ENCODE results near the gene CHFR.
"Not testable (repeated sequence)": the region's sequence is repeated elsewhere in the genome, so short reads cannot be mapped to it uniquely, and the experiment has no call there.

Gene CHFR

DNA sequence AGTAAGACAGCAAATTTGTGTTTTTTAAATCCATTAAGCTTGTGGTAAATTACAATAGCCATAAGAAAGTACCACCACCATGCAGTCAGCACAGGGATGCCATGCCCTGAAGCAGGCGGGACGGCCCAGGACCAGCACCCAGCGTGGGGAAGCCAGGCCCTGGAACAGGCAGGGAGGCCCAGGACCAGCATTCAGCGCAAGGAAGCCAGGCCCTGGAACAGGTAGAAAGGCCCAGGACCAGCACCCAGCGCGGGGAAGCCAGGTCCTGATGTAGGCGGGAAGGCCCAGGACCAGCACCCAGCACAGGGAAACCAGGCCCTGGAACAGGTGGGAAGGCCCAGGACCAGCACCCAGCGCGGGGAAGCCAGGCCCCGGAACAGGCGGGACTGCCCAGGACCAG is 13.2 kb downstream of the CHFR start:
- no peak for DNase-seq (ENCODE audit: low read depth in 2 of 3, low spot score in 1 of 3)

DNA sequence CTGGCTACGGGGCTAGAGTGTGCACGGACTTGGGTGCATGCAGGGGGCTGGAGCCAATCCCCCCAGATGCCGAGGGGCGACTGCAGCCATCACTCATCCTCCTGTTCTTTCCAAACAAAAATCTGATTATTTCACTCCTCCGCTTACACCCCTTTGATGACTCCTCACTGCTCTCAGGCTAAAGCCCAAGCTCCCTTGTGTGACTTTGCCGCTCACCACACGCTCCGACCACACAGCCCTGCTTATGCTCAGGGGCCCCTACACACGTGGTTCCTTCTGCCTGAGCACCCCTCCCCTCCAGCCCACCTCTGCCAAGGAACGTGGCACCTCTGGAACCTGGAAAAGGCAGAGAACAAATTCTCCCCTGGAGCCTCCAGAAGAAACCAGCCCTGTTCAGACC is 13.7 kb downstream of the CHFR start:
- no peak for DNase-seq (ENCODE audit: low read depth in 2 of 3, low spot score in 1 of 3)

- DNase-seq (ENCODE audit: low read depth in 2 of 3, low spot score in 1 of 3), result no peak
Measured at GRCh38 chr12:132872975-132873421, 14.4 kb downstream of the CHFR start.

DNA sequence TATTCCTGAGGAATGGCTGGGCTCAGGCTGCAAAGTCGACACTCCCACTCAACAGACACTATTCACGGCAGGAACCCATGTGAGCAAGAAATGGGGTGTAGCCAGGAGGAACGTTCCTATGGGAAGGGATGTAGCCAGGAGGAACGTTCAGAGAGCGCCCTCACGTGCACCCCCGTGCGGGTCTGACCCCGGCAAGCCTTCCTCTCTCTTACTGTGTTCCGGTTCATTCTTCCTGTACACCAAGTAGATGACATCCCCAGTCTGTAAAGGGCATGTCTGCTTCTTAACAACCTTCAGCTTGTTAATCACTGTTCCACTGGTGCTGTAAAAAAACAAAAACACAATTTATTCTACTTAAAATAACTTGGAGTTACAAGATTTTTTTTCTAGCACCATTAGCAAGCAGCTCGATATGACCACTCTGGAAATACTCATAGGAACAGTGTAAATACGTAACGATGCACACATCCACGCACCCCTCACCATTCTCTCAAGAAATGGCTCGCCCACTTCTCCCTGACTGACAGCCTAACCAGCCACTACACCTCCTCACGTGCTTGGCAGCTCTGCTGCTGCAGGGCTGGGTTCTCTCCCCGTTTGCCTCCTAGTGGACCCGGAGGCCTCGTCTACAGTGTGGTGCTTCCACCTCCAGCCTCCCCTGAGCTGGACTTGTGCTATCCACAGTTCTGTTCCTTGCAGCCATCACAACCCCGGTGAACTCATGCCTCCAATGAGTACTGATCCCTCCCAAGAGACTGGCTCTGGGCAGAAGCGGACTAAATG is 15.1 kb downstream of the CHFR start:
- no peak for DNase-seq (ENCODE audit: low read depth in 2 of 3, low spot score in 1 of 3)

GRCh38 chr12:132869551-132869950 is 17.9 kb downstream of the CHFR start:
- no peak for DNase-seq (ENCODE audit: low read depth in 2 of 3, low spot score in 1 of 3)

DNA sequence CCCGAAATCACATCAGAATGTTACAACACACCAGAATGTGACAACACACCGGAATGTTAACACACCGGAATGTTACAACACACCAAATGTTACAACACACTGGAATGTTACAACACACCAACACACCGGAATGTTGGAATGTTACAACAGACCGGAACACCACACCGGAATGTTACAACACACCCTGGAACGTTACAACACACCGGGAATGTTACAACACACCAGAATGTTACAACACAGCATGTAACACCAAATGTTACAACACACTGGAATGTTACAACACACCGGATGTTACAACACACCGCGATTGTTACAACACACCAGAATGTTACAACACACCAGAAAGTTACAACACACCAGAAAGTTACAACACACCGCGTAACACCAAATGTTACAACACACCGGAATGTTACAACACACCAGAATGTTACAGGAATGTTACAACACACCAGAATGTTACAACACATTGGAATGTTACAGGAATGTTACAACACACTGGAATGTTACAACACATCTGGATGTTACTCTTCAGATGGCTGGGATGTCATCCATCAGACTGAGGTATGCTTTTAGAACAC is 21.1 kb downstream of the CHFR start:
- no peak for DNase-seq (ENCODE audit: low read depth in 2 of 3, low spot score in 1 of 3)

DNA sequence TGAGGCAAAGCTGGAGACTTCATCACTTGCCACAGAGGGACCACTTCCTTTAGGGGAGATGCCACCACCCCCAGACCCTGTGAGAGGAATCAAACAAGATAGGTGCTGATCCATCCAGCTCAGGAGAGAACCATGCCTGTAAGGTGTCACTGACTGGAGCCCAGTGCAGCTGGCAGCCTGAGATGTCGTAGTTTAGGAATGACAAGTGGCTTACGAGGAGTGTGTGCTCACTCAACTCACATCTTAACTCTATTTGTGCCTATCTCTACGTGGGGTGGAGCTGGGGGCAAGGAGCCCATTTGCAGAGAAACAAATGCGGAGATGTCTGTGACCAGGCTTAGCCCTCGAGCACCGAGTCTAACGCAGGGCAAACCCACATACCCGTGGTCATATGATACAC is 25.8 kb downstream of the CHFR start:
- no peak for DNase-seq (ENCODE audit: low read depth in 2 of 3, low spot score in 1 of 3)

- no peak for DNase-seq (ENCODE audit: low read depth in 2 of 3, low spot score in 1 of 3)
Measured at GRCh38 chr12:132858718-132859266, 28.6 kb downstream of the CHFR start.

GRCh38 chr12:132857019-132857418 is 30.4 kb downstream of the CHFR start:
- DNase-seq (ENCODE audit: low read depth in 2 of 3, low spot score in 1 of 3), result not testable (repeated sequence)

DNA sequence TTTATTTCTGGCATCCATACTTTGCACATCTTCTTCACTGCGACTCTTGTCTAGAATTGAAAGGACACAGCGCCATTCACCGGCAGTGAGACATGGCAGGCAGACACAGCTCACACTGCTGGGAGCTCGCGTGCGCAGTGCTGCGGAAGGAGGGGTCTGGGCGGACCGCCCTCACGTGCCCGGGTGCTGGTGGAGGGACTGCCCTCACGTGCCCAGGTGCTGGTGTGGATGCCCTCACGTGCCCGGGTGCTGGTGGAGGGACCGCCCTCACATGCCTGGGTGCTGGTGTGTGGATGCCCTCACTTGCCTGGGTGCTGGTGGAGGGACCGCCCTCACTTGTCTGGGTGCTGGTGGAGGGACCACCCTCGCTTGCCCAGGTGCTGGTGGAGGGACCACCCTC is 30.8 kb downstream of the CHFR start:
- DNase-seq (ENCODE audit: low read depth in 2 of 3, low spot score in 1 of 3), result no peak

GRCh38 chr12:132855211-132855610 is 32.2 kb downstream of the CHFR start:
- not testable (repeated sequence) for DNase-seq (ENCODE audit: low read depth in 2 of 3, low spot score in 1 of 3)

GRCh38 chr12:132853285-132854092 is 33.9 kb downstream of the CHFR start:
- no peak for DNase-seq (ENCODE audit: low read depth in 2 of 3, low spot score in 1 of 3)

DNA sequence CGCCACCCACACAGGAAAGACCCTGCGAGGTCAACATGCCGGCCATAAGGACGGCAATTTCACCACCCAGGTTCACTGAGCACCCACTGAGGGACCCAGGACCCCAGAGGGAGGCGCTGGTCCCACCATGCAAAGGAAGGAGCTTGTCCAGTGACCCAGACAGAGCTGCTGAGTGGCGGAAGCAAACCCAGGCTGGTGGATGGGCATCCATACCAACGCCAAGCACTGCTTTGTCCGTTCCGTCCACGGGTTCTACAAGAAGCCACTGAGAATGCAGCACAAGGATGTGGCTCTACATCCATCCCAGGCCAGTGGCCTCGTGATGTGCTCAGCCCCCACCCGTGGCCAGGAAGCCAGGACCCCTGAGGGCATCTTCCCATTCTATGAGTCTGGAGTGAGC is 34.9 kb downstream of the CHFR start:
- no peak for DNase-seq (ENCODE audit: low read depth in 2 of 3, low spot score in 1 of 3)

DNA sequence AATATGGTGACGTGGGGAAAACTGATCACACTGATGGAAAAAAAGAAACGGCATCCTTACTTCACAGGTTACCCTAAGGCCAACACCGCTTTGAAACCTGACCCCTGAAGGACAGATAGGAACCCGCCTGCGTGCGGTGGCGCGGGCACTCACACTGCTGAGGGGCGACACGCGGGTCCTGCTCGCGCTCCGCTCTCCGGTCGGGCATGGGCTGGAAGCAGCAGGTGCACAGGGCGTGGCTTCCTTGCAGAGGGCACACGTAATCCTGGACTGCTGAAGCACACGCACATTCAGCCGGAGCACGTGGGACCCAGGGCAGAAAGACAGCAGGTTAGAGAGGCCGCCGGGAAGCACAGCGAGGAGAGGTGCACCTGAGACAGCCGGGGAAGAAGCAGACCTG is 35.9 kb downstream of the CHFR start:
- DNase-seq (ENCODE audit: low read depth in 2 of 3, low spot score in 1 of 3), result no peak

- DNase-seq (ENCODE audit: low read depth in 2 of 3, low spot score in 1 of 3), result no peak
Measured at GRCh38 chr12:132850291-132850690, 37.1 kb downstream of the CHFR start.

- no peak for DNase-seq (ENCODE audit: low read depth in 2 of 3, low spot score in 1 of 3)
Measured at GRCh38 chr12:132848521-132848920, 38.9 kb downstream of the CHFR start.

DNA sequence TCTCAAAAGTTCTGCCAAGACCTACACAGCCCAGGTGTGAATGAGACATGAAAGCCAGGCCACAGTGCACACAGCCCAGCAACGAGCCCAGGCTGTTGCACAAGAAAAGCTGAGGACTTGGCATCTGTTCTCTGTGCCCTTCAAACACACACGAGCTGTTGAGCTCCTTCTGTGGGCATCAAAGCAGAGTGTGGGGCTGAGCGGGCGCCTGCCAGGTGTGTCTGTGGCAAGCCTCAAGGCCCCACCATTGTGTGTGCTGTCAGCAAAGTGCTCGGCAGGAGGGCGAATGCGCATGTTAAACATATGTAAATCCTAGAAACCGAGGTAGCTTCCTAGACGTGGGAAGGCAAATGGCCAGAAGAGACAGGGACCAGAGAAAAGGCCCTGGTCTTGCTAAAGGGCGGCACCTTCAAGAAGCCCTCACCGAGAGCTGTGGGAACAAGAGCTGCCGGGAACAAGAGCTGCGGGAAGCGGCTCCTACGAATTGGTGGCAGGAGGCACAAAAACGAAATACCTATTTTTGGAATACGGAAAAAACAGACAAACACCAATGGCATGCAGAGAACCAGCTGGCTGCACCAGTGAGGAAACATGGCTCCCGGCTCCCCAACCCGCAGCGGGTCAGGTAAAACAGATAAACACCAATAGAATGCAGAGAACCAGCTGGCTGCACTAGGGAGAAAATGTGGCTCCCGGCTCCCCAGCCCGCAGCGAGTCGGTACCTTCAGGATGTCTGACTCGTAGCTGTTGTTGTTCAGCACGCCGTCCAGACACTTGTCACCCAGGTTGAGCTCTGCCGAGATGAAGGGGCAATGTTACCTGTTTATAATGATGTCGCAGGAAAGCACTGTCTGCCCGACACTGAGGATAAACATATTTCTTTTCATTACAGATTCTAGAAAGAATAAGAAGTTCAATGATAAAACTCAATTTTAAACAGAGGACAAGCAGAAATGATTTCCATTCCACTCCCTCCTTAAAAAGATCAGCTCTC is 39.7 kb downstream of the CHFR start:
- no peak for DNase-seq (ENCODE audit: low read depth in 2 of 3, low spot score in 1 of 3)

DNA sequence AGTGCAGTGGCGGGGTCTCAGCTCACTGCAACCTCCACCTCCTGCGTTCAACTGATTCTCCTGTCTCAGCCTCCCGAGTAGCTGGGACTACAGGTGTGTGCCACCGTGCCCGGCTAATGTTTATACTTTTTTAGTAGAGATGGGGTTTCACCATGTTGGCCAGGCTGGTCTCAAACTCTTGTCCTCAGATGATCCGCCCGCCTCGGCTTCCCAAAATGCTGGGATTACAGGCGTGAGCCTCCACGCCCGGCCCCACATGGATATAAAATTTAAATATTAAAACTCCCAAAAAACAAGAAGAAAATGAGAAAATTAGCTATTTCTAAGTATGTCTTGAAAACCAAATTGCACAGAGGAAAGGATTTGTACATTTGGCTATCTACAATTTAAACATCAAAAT is 42.7 kb downstream of the CHFR start:
- DNase-seq (ENCODE audit: low read depth in 2 of 3, low spot score in 1 of 3), result not testable (repeated sequence)

GRCh38 chr12:132842449-132843045 is 44.9 kb downstream of the CHFR start:
- no peak for DNase-seq (ENCODE audit: low read depth in 2 of 3, low spot score in 1 of 3)

DNA sequence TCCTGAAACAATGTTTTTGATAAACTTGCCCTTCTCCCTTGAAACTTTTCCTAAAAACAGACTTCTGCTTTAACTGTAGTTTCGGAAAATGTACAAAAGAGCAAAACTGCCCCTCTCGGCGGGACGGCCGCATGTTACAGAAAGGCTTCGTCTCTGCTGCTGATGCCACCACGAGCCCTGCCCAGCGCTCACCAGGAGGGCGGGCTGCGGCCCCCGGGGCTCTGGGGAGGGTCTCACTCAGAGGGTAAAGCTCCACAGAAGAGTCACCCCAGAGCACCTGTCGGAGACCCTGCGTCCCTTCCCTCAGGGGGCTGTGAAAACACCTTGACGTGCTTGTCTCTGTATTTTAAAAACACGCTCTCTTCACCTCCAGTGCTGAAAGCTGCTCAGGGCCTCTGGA is 46.3 kb downstream of the CHFR start:
- no peak for DNase-seq (ENCODE audit: low read depth in 2 of 3, low spot score in 1 of 3)
